Stomach smooth muscle (tissue), 2 donors: ENCODE measurements around the gene HSF5.

Experiments
- H3K27ac ChIP-seq: one replicate; pipeline ENCODE4 v1.7.0; 2013; ENCODE audit warnings: mild to moderate bottlenecking, low read length, inconsistent platforms
- H3K27me3 ChIP-seq, 2 donors: one replicate each; pipeline ENCODE4 v1.7.0; 2013; ENCODE audit warnings: low read length in 2 of 2; ENCODE audit not compliant: insufficient read depth in 2 of 2, control insufficient read depth in 1 of 2
- H3K36me3 ChIP-seq, 2 donors: one replicate each; pipeline ENCODE4 v1.7.0; 2013; ENCODE audit warnings: low read length in 2 of 2; ENCODE audit not compliant: control insufficient read depth in 2 of 2, insufficient read depth in 2 of 2
- H3K4me1 ChIP-seq: one replicate; pipeline ENCODE4 v1.7.0; 2013; ENCODE audit warnings: low read length; ENCODE audit not compliant: control insufficient read depth, insufficient read depth
- H3K4me3 ChIP-seq, 2 donors: one replicate each; pipeline ENCODE4 v1.7.0; 2013; ENCODE audit warnings: low read length in 2 of 2
- H3K9ac ChIP-seq, 2 donors: one replicate each; pipeline ENCODE4 v1.7.0; 2013; ENCODE audit warnings: low read length in 2 of 2, mild to moderate bottlenecking in 1 of 2
- H3K9me3 ChIP-seq, 2 donors: one replicate each; pipeline ENCODE4 v1.7.0; 2013; ENCODE audit warnings: low read length in 2 of 2; ENCODE audit not compliant: control insufficient read depth in 2 of 2
- donor health status: healthy.
- donor health status: Pancreatic carcinoma.

HSF5 gene

DNA sequence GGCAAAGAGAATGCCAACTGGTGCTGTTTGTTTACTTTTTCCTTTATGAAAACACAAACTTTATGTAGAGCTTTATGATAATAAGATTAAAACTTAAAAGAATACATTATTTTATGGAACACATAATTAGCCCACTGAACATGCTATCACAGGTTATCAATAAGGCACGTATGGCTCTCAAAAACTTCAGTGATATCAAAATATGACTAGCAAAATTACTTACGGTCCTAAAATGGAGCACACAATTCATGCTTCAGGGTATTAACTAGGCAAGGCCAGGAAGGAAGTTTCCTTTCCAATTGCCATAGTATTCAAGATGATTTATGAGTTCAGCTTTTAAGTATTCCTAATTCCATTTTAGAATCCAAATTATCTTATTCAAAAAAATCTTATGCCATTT lies 74.5 kb downstream of the HSF5 start:
- Histone ChIP-seq H3K4me3 (no peak overlapping the region), H3K27me3 (no peaks in the 10 kb centered on the region), H3K9me3 (no peaks in the 10 kb centered on the region), H3K9ac (no peak overlapping the region), H3K36me3 (no peaks in the 10 kb centered on the region), H3K4me1 (no peaks in the 10 kb centered on the region), H3K27ac (no peak overlapping the region)

DNA sequence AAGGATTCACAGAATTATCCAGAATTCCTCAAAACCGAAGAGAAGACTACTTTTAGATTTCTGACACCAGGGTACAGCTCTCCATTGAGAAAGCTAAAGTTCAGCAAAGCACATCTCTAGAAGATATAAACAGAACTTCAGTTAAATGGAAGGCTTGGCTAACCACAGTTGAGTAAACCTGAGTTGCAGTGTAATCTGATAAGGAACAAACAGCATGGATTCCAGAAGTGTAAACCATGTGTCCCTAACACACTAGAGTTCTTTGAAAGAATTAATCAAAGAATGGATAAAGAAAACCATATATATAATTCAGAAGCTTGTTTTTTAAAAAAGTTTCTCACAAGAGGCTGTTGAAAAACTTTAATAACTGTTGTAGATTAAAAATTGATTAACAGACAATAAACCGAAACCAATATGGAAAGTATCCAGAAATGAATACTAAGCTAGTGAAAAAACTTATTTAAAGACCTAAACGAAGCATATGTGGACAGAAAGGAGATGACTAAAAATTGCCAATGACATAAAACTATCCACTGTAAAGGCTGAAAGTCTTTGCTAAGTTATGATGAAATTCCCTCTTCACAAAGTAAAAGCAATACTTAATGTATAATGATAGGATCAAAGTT lies 75.1 kb downstream of the HSF5 start:
- no peaks in the 10 kb centered on the region for H3K4me1 ChIP-seq
- no peak overlapping the region for H3K9ac ChIP-seq
- H3K4me3 ChIP-seq: no peak overlapping the region
- H3K27me3 ChIP-seq: no peaks in the 10 kb centered on the region
- no peak overlapping the region for H3K27ac ChIP-seq
- no peaks in the 10 kb centered on the region for H3K9me3 ChIP-seq
- H3K36me3 ChIP-seq: no peaks in the 10 kb centered on the region

- no peak overlapping the region for H3K27ac ChIP-seq
- H3K36me3 ChIP-seq: no peaks in the 10 kb centered on the region
- no peaks in the 10 kb centered on the region for H3K4me1 ChIP-seq
- H3K4me3 ChIP-seq: no peak overlapping the region
- no peaks in the 10 kb centered on the region for H3K9me3 ChIP-seq
- H3K27me3 ChIP-seq: no peaks in the 10 kb centered on the region
- no peak overlapping the region for H3K9ac ChIP-seq
Observed at GRCh38 chr17:58412064-58412703, 76.0 kb downstream of the HSF5 start.

DNA sequence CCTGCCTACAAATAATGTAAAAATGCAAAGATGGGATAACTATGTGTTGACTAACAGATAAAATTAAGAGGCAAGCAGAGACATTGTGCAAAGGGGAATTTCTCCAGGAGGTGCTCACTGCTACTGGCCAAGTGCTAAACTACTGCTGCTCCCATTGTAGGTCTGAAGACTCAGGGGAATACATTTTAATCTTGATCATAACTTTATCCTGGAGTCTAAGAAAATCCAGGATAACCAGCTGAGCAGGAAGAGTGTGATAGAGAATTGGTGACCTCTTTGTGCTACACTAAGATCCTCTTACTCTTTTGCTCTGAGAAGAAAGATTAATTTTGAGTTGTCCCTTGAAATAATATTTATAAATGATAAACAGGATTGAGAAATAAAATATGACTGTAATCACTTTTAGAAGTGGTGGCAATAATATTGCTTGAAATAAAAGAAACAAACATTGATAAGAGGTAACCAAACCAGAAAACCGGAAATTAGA lies 76.8 kb downstream of the HSF5 start:
- Histone ChIP-seq H3K27ac (no peak overlapping the region), H3K4me3 (no peak overlapping the region), H3K4me1 (no peaks in the 10 kb centered on the region), H3K36me3 (no peaks in the 10 kb centered on the region), H3K27me3 (no peaks in the 10 kb centered on the region), H3K9me3 (no peaks in the 10 kb centered on the region), H3K9ac (no peak overlapping the region)

DNA sequence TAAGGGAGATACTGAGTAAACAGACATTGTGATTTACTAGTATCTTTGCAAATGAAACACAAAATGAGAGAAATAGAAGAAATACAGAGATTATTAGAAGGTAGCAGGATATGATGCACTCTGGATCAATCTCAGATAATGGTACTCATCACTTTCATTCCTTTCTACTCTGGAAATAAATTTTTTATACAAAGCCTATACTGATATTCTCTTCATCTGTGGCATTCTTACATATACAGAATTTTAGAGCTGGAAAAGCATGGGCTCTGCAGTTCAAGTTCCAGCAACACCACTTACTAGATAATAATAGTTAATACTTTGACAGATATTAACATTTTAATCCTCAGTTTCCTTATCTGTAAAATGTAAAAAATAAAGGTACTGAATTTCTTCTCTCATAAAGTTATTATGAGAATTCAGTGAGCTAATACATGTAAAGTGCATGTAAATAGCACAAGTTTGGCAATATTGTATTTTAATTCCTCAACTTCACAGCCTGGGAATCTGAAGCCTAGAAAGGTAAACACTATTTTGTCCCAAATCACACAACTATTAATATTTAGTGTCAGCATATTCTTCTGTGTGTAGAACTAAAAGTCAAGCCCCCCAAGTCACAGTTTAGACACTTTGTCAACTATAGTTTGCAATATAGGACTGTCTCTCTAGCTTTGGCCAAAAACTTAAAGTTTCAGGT lies 77.3 kb downstream of the HSF5 start:
- Histone ChIP-seq H3K4me3 (no peak overlapping the region), H3K27ac (no peak overlapping the region), H3K9ac (no peak overlapping the region), H3K27me3 (no peaks in the 10 kb centered on the region), H3K36me3 (no peaks in the 10 kb centered on the region), H3K9me3 (no peaks in the 10 kb centered on the region), H3K4me1 (no peaks in the 10 kb centered on the region)

DNA sequence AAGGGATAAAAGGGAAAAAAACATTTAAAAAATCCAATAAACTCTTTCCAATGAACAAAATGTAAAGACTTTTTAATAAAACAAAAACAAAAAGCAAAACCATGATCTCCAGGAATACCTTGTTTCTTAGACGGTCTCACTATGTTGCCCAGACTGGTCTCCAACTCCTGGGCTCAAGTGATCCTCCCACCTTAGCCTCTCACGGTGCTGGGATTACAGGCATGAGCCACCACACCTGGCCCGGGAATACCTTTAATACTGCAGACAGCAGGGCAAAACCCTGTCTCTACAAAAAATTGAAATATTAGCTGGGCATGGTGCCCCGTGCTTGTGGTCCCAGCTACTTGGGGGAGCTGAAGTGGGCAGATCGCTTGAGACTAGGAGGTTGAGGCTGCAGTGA lies 78.8 kb downstream of the HSF5 start:
- no peak overlapping the region for H3K9ac ChIP-seq
- no peaks in the 10 kb centered on the region for H3K36me3 ChIP-seq
- no peaks in the 10 kb centered on the region for H3K4me1 ChIP-seq
- no peak overlapping the region for H3K4me3 ChIP-seq
- H3K27me3 ChIP-seq: no peaks in the 10 kb centered on the region
- no peak overlapping the region for H3K27ac ChIP-seq
- H3K9me3 ChIP-seq: no peaks in the 10 kb centered on the region

DNA sequence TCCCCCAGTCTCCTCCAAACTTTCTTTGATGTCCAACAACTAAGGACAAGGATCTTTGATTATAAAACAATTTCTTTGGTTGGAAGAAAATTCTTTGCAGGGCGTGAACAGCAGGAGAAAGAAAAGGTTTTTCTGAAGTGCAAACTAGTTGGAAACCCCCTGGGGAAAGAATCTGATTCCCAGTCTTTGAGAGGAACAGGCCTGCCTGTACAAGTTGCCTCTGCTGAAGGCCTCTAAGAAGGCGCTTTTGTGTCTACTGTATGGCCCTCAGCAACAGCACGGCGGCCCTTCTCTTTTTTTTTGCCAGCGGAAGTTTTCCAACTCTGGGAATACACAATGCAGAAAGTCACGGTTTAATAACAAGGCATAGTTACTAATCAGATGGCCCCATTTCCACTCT lies 84.9 kb downstream of the HSF5 start:
- H3K4me3 ChIP-seq: no peak overlapping the region
- no peak overlapping the region for H3K9ac ChIP-seq
- no peak overlapping the region for H3K27ac ChIP-seq

DNA sequence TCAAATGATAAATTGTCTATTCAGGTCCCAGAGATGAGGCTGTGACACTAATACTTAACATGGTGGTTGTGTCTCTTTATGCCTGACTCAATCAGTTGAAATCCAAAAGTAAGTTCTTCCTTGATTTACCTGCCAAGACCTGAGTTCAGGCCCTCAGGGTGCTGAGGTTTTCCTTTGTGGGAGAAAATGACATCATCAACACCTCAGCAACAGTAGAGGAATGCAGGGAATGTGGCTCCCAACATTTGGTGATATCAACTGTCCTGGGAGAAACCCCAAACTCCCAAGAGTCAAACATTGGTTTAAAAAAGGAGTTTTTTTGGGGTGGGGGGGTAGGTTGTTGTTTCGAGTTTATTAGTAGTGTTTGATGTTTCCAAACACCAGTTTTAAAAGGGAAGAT lies 85.5 kb downstream of the HSF5 start:
- Histone ChIP-seq H3K9ac (no peak overlapping the region), H3K27ac (no peak overlapping the region), H3K36me3 (no peaks in the 10 kb centered on the region), H3K4me3 (no peak overlapping the region), H3K4me1 (no peaks in the 10 kb centered on the region), H3K9me3 (no peaks in the 10 kb centered on the region), H3K27me3 (no peaks in the 10 kb centered on the region)

More for the DNA sequence above, 84.9 kb downstream of the HSF5 start:
- H3K9me3 ChIP-seq: no peaks in the 10 kb centered on the region
- H3K4me1 ChIP-seq: no peaks in the 10 kb centered on the region
- no peaks in the 10 kb centered on the region for H3K36me3 ChIP-seq
- H3K27me3 ChIP-seq: no peaks in the 10 kb centered on the region

DNA sequence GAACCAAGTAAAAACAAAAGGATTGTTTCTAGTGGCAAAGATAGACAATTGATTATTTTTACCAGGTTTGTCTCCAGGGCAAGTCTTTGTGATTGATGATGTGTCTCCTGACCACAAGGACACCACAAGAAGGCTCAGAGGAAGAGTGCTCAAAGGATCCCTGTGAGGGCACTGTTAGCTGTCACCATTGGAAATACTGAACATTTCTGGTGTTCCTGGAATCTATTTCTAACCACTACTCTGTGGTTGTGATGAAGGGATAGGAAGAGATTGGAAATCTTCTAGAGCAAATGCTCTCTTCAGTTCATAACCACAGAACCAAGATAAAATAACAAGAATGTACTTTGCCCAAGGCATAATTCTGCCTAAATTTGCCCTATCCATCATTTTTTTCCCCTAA lies 86.2 kb downstream of the HSF5 start:
- H3K27me3 ChIP-seq: no peaks in the 10 kb centered on the region
- H3K27ac ChIP-seq: no peak overlapping the region
- no peaks in the 10 kb centered on the region for H3K9me3 ChIP-seq
- no peaks in the 10 kb centered on the region for H3K4me1 ChIP-seq
- no peak overlapping the region for H3K9ac ChIP-seq
- H3K4me3 ChIP-seq: no peak overlapping the region
- H3K36me3 ChIP-seq: no peaks in the 10 kb centered on the region

- no peak overlapping the region for H3K27ac ChIP-seq
- no peaks in the 10 kb centered on the region for H3K9me3 ChIP-seq
- H3K4me3 ChIP-seq: no peak overlapping the region
- no peaks in the 10 kb centered on the region for H3K4me1 ChIP-seq
- no peaks in the 10 kb centered on the region for H3K27me3 ChIP-seq
- H3K36me3 ChIP-seq: no peaks in the 10 kb centered on the region
- H3K9ac ChIP-seq: no peak overlapping the region
Observed at GRCh38 chr17:58401287-58401686, 86.9 kb downstream of the HSF5 start.

DNA sequence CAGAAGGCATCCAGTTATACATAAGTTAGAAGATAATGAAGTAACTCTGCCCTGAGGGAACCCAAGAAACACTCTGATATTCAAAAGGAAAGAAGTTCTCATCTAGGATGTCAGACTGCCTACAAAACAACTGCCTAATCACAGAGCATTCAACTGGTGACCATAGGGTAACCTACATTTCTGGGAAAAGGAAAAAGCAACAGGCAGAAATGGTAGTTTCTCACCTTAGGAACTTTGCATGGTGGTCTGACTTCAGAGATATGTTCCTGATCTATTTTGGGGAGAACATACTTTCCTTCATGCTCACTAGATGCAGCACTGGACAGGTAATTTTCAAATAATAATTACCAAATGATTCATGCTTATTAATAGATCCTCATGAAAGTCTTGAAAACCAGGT lies 87.4 kb downstream of the HSF5 start:
- no peaks in the 10 kb centered on the region for H3K36me3 ChIP-seq
- H3K27me3 ChIP-seq: no peaks in the 10 kb centered on the region
- H3K9me3 ChIP-seq: no peaks in the 10 kb centered on the region
- H3K9ac ChIP-seq: no peak overlapping the region
- no peaks in the 10 kb centered on the region for H3K4me1 ChIP-seq
- H3K4me3 ChIP-seq: no peak overlapping the region
- no peak overlapping the region for H3K27ac ChIP-seq
